IMR-90 (cell line): Measurements from ENCODE around the gene MRTFB. TPM values are rescaled to one million over a fixed set of nuclear protein-coding genes. Genes with fewer than 3 reads are reported as not detected.

Source experiments
- ATAC-seq: fragments of 200-7000 bp; cut with Tn5 transposase; 2 replicates; pipeline ENCODE4 v1.9.1; 2020; ENCODE audit warnings: low read depth, mild to moderate bottlenecking, moderate library complexity
- BruUV-seq: library from RNA; stranded (reverse); fragments of 400-500 nt; replicated peaks from 2 replicates; lab custom pipeline; 2021; lab: Mats Ljungman, UMichigan
- CTCF ChIA-PET: fragments of 300-600 bp; formaldehyde crosslinking; extraction: SDS; loops from one replicate; lab custom pipeline; 2021; ENCODE audit warnings: antibody characterized with exemption; lab: Yijun Ruan, JAX
- POLR2A ChIA-PET: fragments of 300-600 bp; sonication (Branson Sonifier 250); formaldehyde crosslinking; loops from one replicate; lab custom pipeline; 2022; ENCODE audit warnings: antibody characterized with exemption; ENCODE audit not compliant: unreplicated experiment; lab: Charles Lee
- DNase-seq: peaks from one replicate; pipeline ENCODE4 v3.0.0; 2013
- H2AFZ ChIP-seq: replicated peaks from 2 replicates; pipeline ENCODE3; 2013; ENCODE audit warnings: low read length, mild to moderate bottlenecking; ENCODE audit not compliant: poor library complexity
- H2AK5ac ChIP-seq: 2 replicates; pipeline ENCODE4 v1.6.1; 2013; ENCODE audit warnings: low read depth, low read length, inconsistent platforms
- H2AK9ac ChIP-seq: replicated peaks from 2 replicates; pipeline ENCODE3; 2013; ENCODE audit warnings: mild to moderate bottlenecking, low read depth, low read length, moderate library complexity; ENCODE audit not compliant: poor library complexity
- H2BK120ac ChIP-seq: 2 replicates; pipeline ENCODE4 v1.6.1; 2013; ENCODE audit warnings: low read depth, low read length, inconsistent platforms
- H2BK15ac ChIP-seq: 3 replicates; pipeline ENCODE4 v1.6.1; 2013; ENCODE audit warnings: low read depth, low read length, inconsistent platforms
- H2BK20ac ChIP-seq: 2 replicates; pipeline ENCODE4 v1.6.1; 2013; ENCODE audit warnings: low read depth, mild to moderate bottlenecking, inconsistent platforms, low read length, moderate library complexity
- H2BK5ac ChIP-seq: 2 replicates; pipeline ENCODE4 v1.6.1; 2013; ENCODE audit warnings: mild to moderate bottlenecking, low read depth, low read length, inconsistent platforms; ENCODE audit not compliant: poor library complexity, severe bottlenecking
- H3K14ac ChIP-seq: replicated peaks from 2 replicates; pipeline ENCODE4 v1.6.1; 2013; ENCODE audit warnings: low read depth, low read length, inconsistent platforms
- H3K18ac ChIP-seq: 2 replicates; pipeline ENCODE4 v1.6.1; 2013; ENCODE audit warnings: low read depth, low read length, control low read depth
- H3K23ac ChIP-seq: 2 replicates; pipeline ENCODE4 v1.6.1; 2013; ENCODE audit warnings: low read depth, low read length, inconsistent platforms
- H3K27ac ChIP-seq: 2 replicates; pipeline ENCODE4 v1.5.1; 2013; ENCODE audit warnings: mild to moderate bottlenecking, control low read depth, low read length; ENCODE audit not compliant: insufficient read depth
- H3K27me3 ChIP-seq: 2 replicates; pipeline ENCODE4 v1.6.1; 2013; ENCODE audit warnings: low read length; ENCODE audit not compliant: control insufficient read depth, insufficient read depth
- H3K36me3 ChIP-seq: 2 replicates; pipeline ENCODE4 v1.6.1; 2013; ENCODE audit warnings: low read length, mixed read lengths; ENCODE audit not compliant: control insufficient read depth, insufficient read depth
- H3K4ac ChIP-seq: 2 replicates; pipeline ENCODE4 v1.6.1; 2013; ENCODE audit warnings: low read depth, low read length, inconsistent platforms
- H3K4me1 ChIP-seq: 2 replicates; pipeline ENCODE4 v1.6.1; 2013; ENCODE audit warnings: low read length, mixed read lengths; ENCODE audit not compliant: control insufficient read depth, insufficient read depth
- H3K4me2 ChIP-seq: 2 replicates; pipeline ENCODE4 v1.6.1; 2013; ENCODE audit warnings: low read depth, mild to moderate bottlenecking, control low read depth, low read length, moderate library complexity
- H3K4me3 ChIP-seq: 2 replicates; pipeline ENCODE4 v1.5.1; 2013; ENCODE audit warnings: low read depth, mild to moderate bottlenecking, control low read depth, low read length, moderate library complexity; ENCODE audit not compliant: insufficient read depth
- H3K56ac ChIP-seq: 2 replicates; pipeline ENCODE4 v1.6.1; 2013; ENCODE audit warnings: low read length, inconsistent platforms; ENCODE audit not compliant: insufficient read depth; ENCODE audit errors: extremely low read depth
- H3K79me1 ChIP-seq, 2 experiments: 2 replicates each; pipeline ENCODE4 v1.6.1; 2013; ENCODE audit warnings: low read length in 2 of 2, inconsistent platforms in 1 of 2, low read depth in 1 of 2
- H3K9ac ChIP-seq: 2 replicates; pipeline ENCODE4 v1.6.1; 2013; ENCODE audit warnings: low read depth, low read length, control low read depth
- H3K9me1 ChIP-seq: 2 replicates; pipeline ENCODE4 v1.6.1; 2013; ENCODE audit warnings: low read length, inconsistent platforms; ENCODE audit not compliant: insufficient read depth
- H3K9me3 ChIP-seq: 2 replicates; pipeline ENCODE4 v1.6.1; 2013; ENCODE audit warnings: low read length; ENCODE audit not compliant: control insufficient read depth, insufficient read depth
- H4K20me1 ChIP-seq: 2 replicates; pipeline ENCODE4 v1.6.1; 2013; ENCODE audit warnings: low read length, inconsistent platforms; ENCODE audit not compliant: insufficient read depth
- H4K5ac ChIP-seq: 2 replicates; pipeline ENCODE4 v1.6.1; 2013; ENCODE audit warnings: mild to moderate bottlenecking, low read depth, low read length, control low read depth
- H4K8ac ChIP-seq, 2 experiments: 2 replicates each; pipeline ENCODE4 v1.6.1; 2013; ENCODE audit warnings: low read depth in 2 of 2, low read length in 2 of 2, control low read depth in 1 of 2, inconsistent platforms in 1 of 2
- H4K91ac ChIP-seq: 2 replicates; pipeline ENCODE4 v1.6.1; 2013; ENCODE audit warnings: low read depth, low read length, inconsistent platforms; ENCODE audit not compliant: insufficient read depth
- BHLHE40 ChIP-seq: fragments of 150-350 bp; IDR thresholded peaks from 2 replicates; pipeline ENCODE4 v1.6.1; 2016; ENCODE audit warnings: mild to moderate bottlenecking, low read depth, low read length
- CHD1 ChIP-seq: IDR thresholded peaks from 2 replicates; pipeline ENCODE4 v1.6.1; 2012; ENCODE audit warnings: low read depth, low read length, improper control_type of control experiment
- CTCF ChIP-seq: conservative IDR thresholded peaks from 2 replicates; pipeline ENCODE4 v1.5.1; 2012; ENCODE audit warnings: mild to moderate bottlenecking, low read depth, low read length, improper control_type of control experiment
- ELK1 ChIP-seq: fragments of 150-350 bp; IDR thresholded peaks from 2 replicates; pipeline ENCODE4 v1.6.1; 2016; ENCODE audit warnings: low read depth, mild to moderate bottlenecking, low read length, moderate library complexity, borderline replicate concordance
- FOS ChIP-seq: fragments of 150-350 bp; IDR thresholded peaks from 2 replicates; pipeline ENCODE4 v1.6.1; 2016; ENCODE audit warnings: low read depth, low read length
- MAFK ChIP-seq: IDR thresholded peaks from 2 replicates; pipeline ENCODE4 v1.6.1; 2012; ENCODE audit warnings: low read depth, low read length, improper control_type of control experiment
- MAZ ChIP-seq: IDR thresholded peaks from 2 replicates; pipeline ENCODE4 v1.6.1; 2012; ENCODE audit warnings: low read depth, mild to moderate bottlenecking, low read length, improper control_type of control experiment, moderate library complexity, borderline replicate concordance
- MXI1 ChIP-seq: IDR thresholded peaks from 2 replicates; pipeline ENCODE4 v1.6.1; 2012; ENCODE audit warnings: low read depth, mild to moderate bottlenecking, low read length, moderate library complexity, borderline replicate concordance
- NFE2L2 ChIP-seq: fragments of 150-350 bp; IDR thresholded peaks from 2 replicates; pipeline ENCODE4 v1.6.1; 2016; ENCODE audit warnings: low read depth, mild to moderate bottlenecking, low read length
- POLR2A ChIP-seq: IDR thresholded peaks from 2 replicates; pipeline ENCODE4 v1.6.1; 2012; ENCODE audit warnings: mild to moderate bottlenecking, low read depth, low read length
- RAD21 ChIP-seq: IDR thresholded peaks from 2 replicates; pipeline ENCODE4 v1.6.1; 2012; ENCODE audit warnings: low read length, improper control_type of control experiment
- RCOR1 ChIP-seq: IDR thresholded peaks from 2 replicates; pipeline ENCODE4 v1.6.1; 2012; ENCODE audit warnings: mild to moderate bottlenecking, low read length, improper control_type of control experiment; ENCODE audit not compliant: insufficient replicate concordance
- RFX5 ChIP-seq: IDR thresholded peaks from 2 replicates; pipeline ENCODE4 v1.8.0; 2012; ENCODE audit warnings: low read depth, mild to moderate bottlenecking, low read length, moderate library complexity
- SMC3 ChIP-seq: fragments of 150-350 bp; IDR thresholded peaks from 2 replicates; pipeline ENCODE4 v1.6.1; 2016; ENCODE audit warnings: low read depth, mild to moderate bottlenecking, antibody characterized with exemption, low read length, moderate library complexity
- WGBS, 2 experiments: methylation state at CpG; one replicate each; pipeline versions ENCODE4 v1.1.5 to v1.1.7; 2013; ENCODE audit warnings: missing lambda C conversion rate in 2 of 2; ENCODE audit not compliant: insufficient read length in 1 of 2; ENCODE audit errors: extremely low coverage in 2 of 2; 5-methylcytosine and 5-hydroxymethylcytosine counted together
- dilution Hi-C: fragments of 300-500 bp; cut with HindIII; formaldehyde crosslinking; loops from one replicate; pipeline ENCODE4 v1.14.3; 2018; ENCODE audit warnings: low sequenced_read_pairs; ENCODE audit not compliant: unreplicated experiment
- in situ Hi-C: fragments of 300-500 bp; cut with MboI; formaldehyde crosslinking; loops from 3 replicates; pipeline ENCODE4 v1.14.3; 2019; ENCODE audit warnings: low sequenced_read_pairs, inconsistent platforms, mixed read lengths
- intact Hi-C: fragments of 100-400 bp; cut with micrococcal nuclease; formaldehyde crosslinking; loops from 2 replicates; pipeline ENCODE4 v1.10.0; 2022
- polyA plus RNA-seq, 3 experiments: library from polyadenylated mRNA; depleted of rRNA; stranded (reverse); fragments of >200 nt; gene quantifications; 2 replicates each; pipeline ENCODE4 v1.2.3, GENCODE V29; 2012; ENCODE audit warnings: low replicate concordance in 1 of 3
- total RNA-seq: library from RNA; depleted of rRNA; stranded (reverse); fragments of >200 nt; gene quantifications from 2 replicates; pipeline ENCODE4 v1.2.3, GENCODE V29; 2012

MRTFB gene
- total and polyA plus RNA-seq, 2 of the 4 experiments (the other 2 are of a cell fraction) = 4.4 to 5.4 TPM

- Histone ChIP-seq H3K9ac (no peak overlapping the region), H3K56ac (no peak overlapping the region), H2BK20ac (no peak overlapping the region), H4K5ac (no peak overlapping the region), H3K9me1 (no peaks in the 10 kb centered on the region; the same call in 1 of the 2 replicates), H3K23ac (no peak overlapping the region), H3K4me3 (no peak overlapping the region), H3K27ac (no peak overlapping the region), H3K79me1 (peaks cover 5 to 19% of the 10 kb centered on the region in 2 experiments; a peak in 3 of 4 replicates), H3K27me3 (no peaks in the 10 kb centered on the region), H3K4me1 (no peaks in the 10 kb centered on the region), H3K18ac (no peak overlapping the region), H2BK5ac (no peak overlapping the region), H4K20me1 (no peaks in the 10 kb centered on the region), H3K9me3 (no peaks in the 10 kb centered on the region), H2AK5ac (no peak overlapping the region), H2AK9ac (no peak overlapping the region), H3K4me2 (no peak overlapping the region), H4K8ac (no peak overlapping the region), H2BK15ac (no peak overlapping the region), H3K36me3 (0 out of 2 replicates have a peak, but pooled peaks cover 3% of the 10 kb centered on the region), H3K14ac (no peak overlapping the region), H2BK120ac (no peak overlapping the region), H4K91ac (no peak overlapping the region), H3K4ac (no peak overlapping the region), H2AFZ (no peak overlapping the region)
- no peak for ATAC-seq
- no peak for TF ChIP-seq MAFK
- no peak for TF ChIP-seq RCOR1
- TF ChIP-seq SMC3 = no peak
- no peak for TF ChIP-seq CTCF
- no peak for TF ChIP-seq ELK1
- no peak for TF ChIP-seq NFE2L2
- no peak for TF ChIP-seq FOS
- TF ChIP-seq RAD21 = no peak
- TF ChIP-seq BHLHE40 = no peak
- TF ChIP-seq POLR2A = no peak
- TF ChIP-seq MXI1 = no peak
- TF ChIP-seq MAZ = no peak
- TF ChIP-seq RFX5 = no peak
- TF ChIP-seq CHD1 = no peak
- dilution Hi-C loops (no loop called here), intact Hi-C loops (no loop called here), in situ Hi-C loops (loop anchor here (10.0 kb wide), 1 partner anchor 143 kb away; no protein-coding TSS in a partner anchor)
- no TSS peak for BruUV-seq
- POLR2A ChIA-PET = no interaction called here
- no peak for DNase-seq
- no CpG with 5 or more reads among the region's 2 CpGs for whole genome bisulfite sequencing, 2 experiments
- CTCF ChIA-PET = no interaction called here
Observed at GRCh38 chr16:14077918-14078317, 6.8 kb downstream of the MRTFB start.
